ENCODE results near the gene KRT7. TPM values are rescaled to one million over a fixed set of nuclear protein-coding genes. Genes with fewer than 3 reads are reported as not detected.

The KRT7 gene
- total RNA-seq, 1 donor, result 1.4 TPM

DNA sequence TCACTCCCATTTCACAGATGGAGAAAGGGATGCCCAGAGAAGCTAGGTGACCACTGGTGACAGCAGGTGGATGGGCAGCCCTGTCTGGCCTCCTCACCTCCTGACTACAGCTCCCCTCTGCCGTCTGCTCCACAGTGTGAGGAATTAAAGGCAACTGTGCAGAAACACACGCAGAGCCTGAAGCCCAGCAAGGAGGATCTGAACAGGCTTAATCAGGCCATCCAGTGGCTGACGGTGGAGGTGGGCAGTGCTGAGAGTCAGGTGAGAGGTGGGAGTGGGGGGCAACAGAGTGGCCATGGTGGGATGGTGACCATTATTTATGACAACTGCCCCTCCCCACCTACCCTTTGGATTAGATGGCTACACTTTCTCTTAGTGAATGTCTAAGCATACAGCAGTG is 42.6 kb downstream of the KRT7 start:
- TF ChIP-seq, protein P1, sequence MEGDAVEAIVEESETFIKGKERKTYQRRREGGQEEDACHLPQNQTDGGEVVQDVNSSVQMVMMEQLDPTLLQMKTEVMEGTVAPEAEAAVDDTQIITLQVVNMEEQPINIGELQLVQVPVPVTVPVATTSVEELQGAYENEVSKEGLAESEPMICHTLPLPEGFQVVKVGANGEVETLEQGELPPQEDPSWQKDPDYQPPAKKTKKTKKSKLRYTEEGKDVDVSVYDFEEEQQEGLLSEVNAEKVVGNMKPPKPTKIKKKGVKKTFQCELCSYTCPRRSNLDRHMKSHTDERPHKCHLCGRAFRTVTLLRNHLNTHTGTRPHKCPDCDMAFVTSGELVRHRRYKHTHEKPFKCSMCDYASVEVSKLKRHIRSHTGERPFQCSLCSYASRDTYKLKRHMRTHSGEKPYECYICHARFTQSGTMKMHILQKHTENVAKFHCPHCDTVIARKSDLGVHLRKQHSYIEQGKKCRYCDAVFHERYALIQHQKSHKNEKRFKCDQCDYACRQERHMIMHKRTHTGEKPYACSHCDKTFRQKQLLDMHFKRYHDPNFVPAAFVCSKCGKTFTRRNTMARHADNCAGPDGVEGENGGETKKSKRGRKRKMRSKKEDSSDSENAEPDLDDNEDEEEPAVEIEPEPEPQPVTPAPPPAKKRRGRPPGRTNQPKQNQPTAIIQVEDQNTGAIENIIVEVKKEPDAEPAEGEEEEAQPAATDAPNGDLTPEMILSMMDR (IDR thresholded peaks at IDR 0.05; ENCODE audit: insufficient read depth, low read length), result no peak
- no peak for DNase-seq (ENCODE audit: low read depth)
- no peak overlapping the region for H3K4me3 ChIP-seq (ENCODE audit: low read depth, low read length)

DNA sequence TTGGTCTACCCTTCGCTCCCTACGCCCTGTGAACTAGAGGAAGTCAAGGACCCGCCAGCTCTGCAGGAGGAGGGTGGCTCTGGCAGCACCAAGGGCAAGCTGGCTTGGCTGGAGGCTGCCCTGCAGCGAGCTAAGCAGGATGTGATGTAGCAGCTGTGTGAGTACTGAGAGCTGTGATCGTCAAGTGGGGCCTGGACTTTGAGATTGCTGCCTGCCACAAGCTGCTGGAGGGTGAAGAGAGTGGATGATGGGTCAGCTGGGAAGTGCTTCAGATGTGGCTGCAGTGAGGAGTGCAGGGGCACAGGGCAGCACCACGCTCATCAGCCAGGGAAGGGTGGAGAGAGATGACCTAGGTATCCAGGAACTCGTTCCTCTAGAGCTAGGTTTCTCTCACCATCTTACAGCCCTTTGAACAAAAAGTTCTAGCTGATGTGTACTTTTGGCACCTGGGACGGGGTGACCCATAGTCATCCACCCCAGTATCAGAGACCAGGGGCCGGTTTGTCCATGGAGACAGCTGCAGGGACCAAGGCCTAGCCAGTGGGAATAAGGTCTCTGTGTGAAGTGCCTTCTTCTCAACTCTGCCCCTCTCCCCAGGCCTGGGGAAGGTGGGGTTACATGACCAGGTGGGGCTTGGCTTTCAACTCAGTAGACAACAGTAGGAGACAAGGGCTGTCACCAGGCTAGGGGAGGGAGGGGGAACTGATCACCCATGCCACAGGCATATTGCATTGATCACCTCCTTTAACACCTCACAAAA is 44.6 kb downstream of the KRT7 start:
- no peak for DNase-seq (ENCODE audit: low read depth)
- H3K4me3 ChIP-seq (ENCODE audit: low read depth, low read length), result no peak overlapping the region
- TF ChIP-seq, protein P1 (IDR thresholded peaks at IDR 0.05; ENCODE audit: insufficient read depth, low read length), result no peak

DNA sequence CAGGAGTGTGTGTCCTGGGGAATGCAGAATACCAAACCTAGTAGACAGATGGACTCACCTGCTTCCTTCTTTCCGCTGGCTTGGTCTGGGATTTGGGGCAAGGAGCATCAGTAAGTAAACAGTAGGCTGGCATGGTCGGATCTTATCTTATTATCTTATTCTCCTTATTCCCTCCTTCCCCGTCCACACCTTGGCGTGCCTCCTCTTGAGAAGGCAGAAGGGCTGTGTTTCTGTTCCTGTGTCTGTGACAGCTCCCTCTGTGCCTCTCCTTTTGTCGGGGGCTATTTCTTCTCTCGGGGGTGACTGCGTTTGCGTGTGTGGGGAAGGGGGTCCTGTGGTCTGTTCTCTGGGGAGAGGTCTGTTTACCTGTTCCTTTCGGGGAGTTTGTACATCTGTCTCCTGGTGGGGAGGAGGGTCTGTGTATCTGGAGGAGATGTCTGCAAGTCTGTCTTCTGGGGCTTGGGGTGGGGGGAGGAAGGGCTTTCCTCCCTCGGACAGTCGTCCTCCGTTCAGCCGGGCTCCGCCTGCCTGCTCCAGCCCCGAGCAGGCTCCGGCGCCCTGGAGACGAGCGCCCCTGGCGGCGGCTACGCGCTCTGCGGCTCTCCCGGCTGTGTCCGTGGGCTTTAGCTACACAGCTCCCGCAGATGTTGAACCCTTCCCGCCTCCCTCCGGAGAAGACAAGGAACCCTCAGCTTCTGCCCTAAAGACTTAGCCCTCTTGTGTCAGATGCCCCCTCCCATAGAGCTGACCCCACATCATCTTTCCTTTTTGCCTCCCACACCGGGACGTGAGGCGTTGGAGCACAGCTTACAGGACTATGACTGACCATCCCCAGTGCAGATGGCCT is 45.8 kb downstream of the KRT7 start:
- DNase-seq (ENCODE audit: low read depth), result peak; percentile 83
- TF ChIP-seq, protein P1 (IDR thresholded peaks at IDR 0.05; ENCODE audit: insufficient read depth, low read length), result peak; percentile 99
- no peak overlapping the region for H3K4me3 ChIP-seq (ENCODE audit: low read depth, low read length)

DNA sequence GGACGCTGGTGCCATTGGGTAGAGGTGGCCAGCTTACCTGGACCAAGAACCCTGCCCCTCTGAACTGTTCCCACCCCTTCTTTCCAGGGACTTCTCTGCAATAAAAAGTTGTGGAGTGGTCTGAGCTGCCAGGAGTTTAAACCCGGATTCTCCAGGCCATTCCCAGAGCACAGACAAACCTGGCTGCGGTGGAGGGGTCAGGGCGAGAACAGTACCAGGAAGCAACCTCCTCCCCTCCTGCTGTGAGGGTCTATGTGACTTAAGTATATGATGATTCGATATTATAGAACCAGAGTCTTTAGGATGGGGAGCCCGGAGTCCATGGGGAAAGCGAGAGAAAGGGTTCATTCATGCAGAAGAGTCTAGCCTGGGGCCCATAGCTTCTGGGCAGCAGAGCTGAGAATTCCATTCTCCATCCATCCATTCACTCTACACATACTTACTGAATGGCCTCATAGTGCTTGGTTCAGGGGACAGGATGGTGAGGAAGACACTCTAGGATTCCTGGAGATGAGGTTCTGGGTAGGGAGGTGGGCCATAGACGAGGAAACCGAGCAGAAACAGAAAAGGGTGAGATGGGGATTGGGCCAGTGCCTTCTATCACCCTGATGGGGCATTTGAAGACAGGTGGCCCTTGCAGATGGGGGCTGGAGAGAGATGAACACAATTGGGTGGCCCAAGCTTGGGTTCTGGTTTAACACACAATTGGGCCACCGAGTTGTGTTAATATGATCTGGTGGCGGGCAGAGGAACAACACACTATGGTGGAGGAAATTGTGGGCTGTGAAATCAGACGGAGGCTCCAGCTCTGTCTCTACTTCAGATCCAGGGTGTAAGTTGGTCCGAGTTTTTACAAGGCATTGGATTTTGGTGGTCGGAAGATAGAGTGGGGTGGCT is 46.6 kb downstream of the KRT7 start:
- DNase-seq (ENCODE audit: low read depth), result no peak
- no peak overlapping the region for H3K4me3 ChIP-seq (ENCODE audit: low read depth, low read length)
- TF ChIP-seq, protein P1 (IDR thresholded peaks at IDR 0.05; ENCODE audit: insufficient read depth, low read length), result peak; percentile 1

DNA sequence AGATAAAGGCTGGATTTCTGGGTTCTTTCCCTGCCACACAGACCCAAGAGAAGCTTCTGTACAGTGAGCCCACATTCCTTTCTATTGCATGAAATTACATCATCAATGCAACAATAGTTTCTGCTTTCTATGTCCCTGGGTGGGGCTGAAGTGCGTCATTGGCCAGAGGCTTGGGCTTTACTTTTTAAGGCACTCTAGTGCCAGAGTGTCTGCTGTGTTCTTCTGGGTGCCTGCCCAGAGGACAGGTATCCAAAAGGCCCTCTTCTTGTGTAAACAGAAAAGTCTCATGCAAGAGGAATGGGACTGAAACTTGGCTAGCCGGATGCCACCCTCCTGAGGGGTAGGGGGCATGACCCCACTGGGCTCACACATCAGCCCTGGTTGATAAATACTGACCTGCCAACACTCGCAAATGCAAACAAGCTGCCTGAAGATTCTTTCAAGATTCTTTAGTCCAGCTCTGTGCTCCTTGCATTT is 47.3 kb downstream of the KRT7 start:
- H3K4me3 ChIP-seq (ENCODE audit: low read depth, low read length), result no peak overlapping the region
- peak; percentile 100 for DNase-seq (ENCODE audit: low read depth)
- TF ChIP-seq, protein P1 (IDR thresholded peaks at IDR 0.05; ENCODE audit: insufficient read depth, low read length), result no peak
